ENCODE data around the gene IMMP2L. TPM values are rescaled to one million over a fixed set of nuclear protein-coding genes. Genes with fewer than 3 reads are reported as not detected.
"Not testable (repeated sequence)": the region's sequence is repeated elsewhere in the genome, so short reads cannot be mapped to it uniquely, and the experiment has no call there.

IMMP2L gene
- total RNA-seq, 1 donor = 8.2 TPM

GRCh38 chr7:111077001-111077400, 485.3 kb downstream of the IMMP2L start:
- no peak overlapping the region for H3K4me3 ChIP-seq (ENCODE audit: low read depth, low read length)
- DNase-seq (ENCODE audit: low read depth) = no peak
- TF ChIP-seq CTCF (IDR thresholded peaks at IDR 0.05; ENCODE audit: insufficient read depth, low read depth, low read length) = no peak

DNA sequence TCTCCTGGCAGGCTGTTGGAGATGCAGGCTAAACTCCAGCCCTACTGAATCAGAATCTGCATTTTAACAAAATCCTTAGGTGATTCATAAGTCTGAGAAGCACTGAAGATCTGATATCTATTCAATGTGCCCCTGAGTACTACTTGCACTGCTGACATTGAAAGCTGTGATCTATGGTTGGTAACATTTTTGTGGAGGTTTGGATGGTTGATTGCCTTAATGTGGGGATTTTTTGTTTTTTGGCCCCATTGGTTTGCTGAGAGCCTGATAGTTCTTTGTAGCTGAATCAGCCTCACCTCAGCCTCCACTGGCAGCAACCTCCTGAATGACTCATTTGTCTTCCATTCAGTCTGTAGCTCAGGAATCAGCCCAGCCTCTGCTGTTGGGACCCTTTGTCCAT, 486.1 kb downstream of the IMMP2L start:
- H3K4me3 ChIP-seq (ENCODE audit: low read depth, low read length) = no peak overlapping the region
- DNase-seq (ENCODE audit: low read depth) = no peak
- no peak for TF ChIP-seq CTCF (IDR thresholded peaks at IDR 0.05; ENCODE audit: insufficient read depth, low read depth, low read length)

- DNase-seq (ENCODE audit: low read depth) = no peak
These were observed 486.8 kb downstream of the IMMP2L start for GRCh38 chr7:111075498-111075897.

DNA sequence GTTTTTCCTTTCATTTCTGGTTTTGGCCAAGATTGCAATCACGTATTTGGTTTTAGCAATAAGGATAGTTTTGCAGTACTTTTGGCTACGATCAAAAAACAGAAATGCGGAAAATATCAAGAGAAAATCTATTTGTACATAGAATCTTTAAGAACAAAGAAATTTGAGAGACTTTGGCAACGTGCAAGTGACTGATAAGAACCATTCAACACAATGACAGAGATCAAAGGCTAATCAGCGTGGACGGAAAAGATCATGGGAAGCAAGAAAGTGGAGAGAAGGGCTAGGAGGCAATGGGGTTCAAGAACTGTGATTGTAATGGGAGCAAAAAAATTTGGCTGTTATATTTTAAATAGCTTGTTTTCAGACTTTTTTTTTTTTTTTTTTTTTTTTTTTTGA, 487.5 kb downstream of the IMMP2L start:
- no peak for TF ChIP-seq CTCF (IDR thresholded peaks at IDR 0.05; ENCODE audit: insufficient read depth, low read depth, low read length)
- no peak for DNase-seq (ENCODE audit: low read depth)
- H3K4me3 ChIP-seq (ENCODE audit: low read depth, low read length) = no peak overlapping the region

More at GRCh38 chr7:111075498-111075897, 486.8 kb downstream of the IMMP2L start:
- TF ChIP-seq CTCF (IDR thresholded peaks at IDR 0.05; ENCODE audit: insufficient read depth, low read depth, low read length) = no peak
- H3K4me3 ChIP-seq (ENCODE audit: low read depth, low read length) = no peak overlapping the region

GRCh38 chr7:111074071-111074747, 488.1 kb downstream of the IMMP2L start:
- TF ChIP-seq CTCF (IDR thresholded peaks at IDR 0.05; ENCODE audit: insufficient read depth, low read depth, low read length) = no peak
- no peak for DNase-seq (ENCODE audit: low read depth)
- H3K4me3 ChIP-seq (ENCODE audit: low read depth, low read length) = no peak overlapping the region

GRCh38 chr7:111072658-111073057, 489.6 kb downstream of the IMMP2L start:
- not testable (repeated sequence) for H3K4me3 ChIP-seq (ENCODE audit: low read depth, low read length); DNase-seq (ENCODE audit: low read depth)

DNA sequence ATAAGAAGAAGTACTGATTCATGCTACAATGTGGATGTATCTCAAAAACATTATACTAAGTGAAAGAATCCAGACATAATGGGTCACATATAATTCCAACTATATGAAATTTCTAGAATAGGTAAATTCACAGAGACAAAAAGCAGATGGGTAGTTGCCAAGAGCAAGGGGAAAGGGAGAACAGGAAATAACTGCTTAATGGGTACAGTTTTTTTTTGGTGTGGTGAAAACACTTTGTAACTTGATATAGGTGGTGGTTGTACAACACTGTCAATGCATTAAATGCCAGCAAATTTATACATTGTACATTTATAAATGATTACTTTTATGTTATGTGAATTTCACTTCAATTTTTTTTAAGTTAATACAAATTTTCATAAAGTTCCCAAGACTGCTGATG, 490.7 kb downstream of the IMMP2L start:
- H3K4me3 ChIP-seq (ENCODE audit: low read depth, low read length) = no peak overlapping the region
- DNase-seq (ENCODE audit: low read depth) = no peak
- TF ChIP-seq CTCF (IDR thresholded peaks at IDR 0.05; ENCODE audit: insufficient read depth, low read depth, low read length) = no peak

Data from fibroblast of villous mesenchyme (primary cell).